Cortex of kidney (tissue), 1 donor: ENCODE data around the gene BHLHE40.
"Not testable (repeated sequence)": the region's sequence is repeated elsewhere in the genome, so short reads cannot be mapped to it uniquely, and the experiment has no call there.

Source experiments
- DNase-seq: peaks from one replicate; lab custom pipeline; 2025; lab: John Stamatoyannopoulos, UW

Gene BHLHE40

GRCh38 chr3:4961865-4962264, 17.4 kb upstream of the BHLHE40 start:
- DNase-seq = not testable (repeated sequence)

DNA sequence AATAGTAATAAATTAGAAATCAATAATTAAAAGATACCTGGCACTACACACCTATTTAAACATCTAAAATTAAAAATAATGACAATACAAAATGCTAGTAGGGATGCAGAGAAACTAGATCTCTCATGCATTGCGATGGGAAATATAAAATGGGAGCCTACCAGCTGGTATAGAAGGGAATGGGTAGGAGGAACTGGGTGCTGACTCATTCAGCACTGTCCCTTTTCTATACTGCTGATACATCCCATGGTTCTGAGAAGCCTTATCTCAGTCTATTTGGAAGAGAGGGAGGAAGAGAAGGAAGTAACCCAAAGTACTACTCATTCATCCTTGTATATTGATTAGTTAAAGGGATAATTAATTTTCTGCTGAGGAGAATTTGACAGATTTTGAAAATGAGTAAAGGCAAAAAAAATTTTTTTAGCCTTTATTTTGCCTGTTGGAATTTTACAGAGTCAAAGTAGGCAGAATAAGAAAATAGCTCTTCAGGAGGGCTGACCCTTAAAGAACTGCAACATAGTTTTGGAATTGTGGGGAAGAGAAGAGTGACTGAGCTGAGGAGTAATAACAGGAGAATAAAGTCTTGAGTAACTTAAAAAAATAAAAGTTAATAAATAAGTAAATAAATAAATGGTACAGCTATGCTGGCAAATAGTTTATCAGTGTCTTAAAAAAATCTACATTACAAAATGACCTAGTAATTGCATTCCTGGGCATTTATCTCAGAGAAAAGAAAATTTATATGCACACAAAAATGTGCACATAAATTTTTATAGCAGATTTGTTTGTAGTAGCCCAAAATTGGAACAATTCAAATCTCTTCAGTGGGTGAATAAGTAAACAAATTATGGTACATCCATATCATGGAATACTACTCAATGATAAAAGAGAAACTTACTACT, 15.3 kb upstream of the BHLHE40 start:
- no peak for DNase-seq

DNA sequence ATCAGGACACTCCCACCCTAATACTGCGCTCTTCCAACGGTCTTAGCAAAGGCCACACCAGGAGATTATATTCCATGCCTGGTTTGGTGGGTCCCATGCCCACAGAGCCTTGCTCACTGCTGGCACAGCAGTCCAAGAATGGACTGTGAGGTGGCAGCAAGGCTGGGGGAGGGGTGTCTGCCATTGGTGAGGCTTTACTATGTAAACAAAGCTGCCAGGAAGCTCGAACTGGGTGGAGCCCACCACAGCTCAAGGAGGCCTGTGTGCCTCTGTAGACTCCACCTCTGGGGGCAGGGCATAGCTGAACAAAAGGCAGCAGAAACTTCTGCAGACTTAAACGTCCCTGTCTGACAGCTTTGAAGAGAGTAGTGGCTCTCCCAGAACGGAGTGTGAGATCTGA, 13.2 kb upstream of the BHLHE40 start:
- DNase-seq = not testable (repeated sequence)

DNA sequence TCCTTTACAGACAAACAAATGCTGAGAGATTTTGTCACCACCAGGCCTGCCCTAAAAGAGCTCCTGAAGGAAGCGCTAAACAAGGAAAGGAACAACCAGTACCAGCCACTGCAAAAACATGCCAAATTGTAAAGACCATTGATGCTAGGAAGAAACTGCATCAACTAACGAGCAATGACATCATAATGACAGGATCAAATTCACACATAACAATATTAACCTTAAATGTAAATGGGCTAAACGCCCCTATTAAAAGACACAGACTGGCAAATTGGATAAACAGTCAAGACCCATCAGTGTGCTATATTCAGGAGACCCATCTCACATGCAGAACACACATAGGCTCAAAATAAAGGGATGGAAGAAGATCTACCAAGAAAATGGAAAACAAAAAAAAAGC, 11.6 kb upstream of the BHLHE40 start:
- not testable (repeated sequence) for DNase-seq

DNA sequence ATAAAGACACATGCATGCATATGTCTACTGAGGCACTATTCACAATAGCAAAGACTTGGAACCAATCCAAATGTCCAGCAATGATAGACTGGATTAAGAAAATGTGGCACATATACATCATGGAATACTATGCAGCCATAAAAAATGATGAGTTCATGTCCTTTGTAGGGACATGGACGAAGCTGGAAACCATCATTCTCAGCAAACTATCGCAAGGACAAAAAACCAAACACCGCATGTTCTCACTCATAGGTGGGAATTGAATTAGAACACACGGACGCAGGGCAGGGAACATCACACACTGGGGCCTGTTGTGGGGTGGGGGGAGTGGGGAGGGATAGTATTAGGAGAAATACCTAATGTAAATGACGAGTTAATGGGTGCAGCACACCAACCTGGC, 7.8 kb upstream of the BHLHE40 start:
- not testable (repeated sequence) for DNase-seq

DNA sequence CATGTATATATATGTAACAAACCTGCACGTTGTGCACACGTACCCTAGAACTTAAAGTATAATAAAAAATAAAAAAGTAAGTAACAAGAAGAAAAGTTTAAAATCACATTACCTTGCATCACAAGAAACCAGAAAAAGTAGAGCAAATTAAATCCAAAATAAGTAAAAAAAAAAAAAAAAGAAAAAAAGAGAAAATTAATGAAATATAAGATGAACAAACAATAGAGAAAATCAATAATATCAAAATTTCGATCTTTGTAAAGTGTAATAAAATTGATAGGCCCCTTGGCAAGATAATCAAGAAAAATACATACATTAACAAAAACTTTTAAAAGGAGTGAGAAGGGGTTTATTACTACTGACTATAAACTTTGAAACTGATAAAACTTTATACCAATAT, 7.4 kb upstream of the BHLHE40 start:
- no peak for DNase-seq

DNA sequence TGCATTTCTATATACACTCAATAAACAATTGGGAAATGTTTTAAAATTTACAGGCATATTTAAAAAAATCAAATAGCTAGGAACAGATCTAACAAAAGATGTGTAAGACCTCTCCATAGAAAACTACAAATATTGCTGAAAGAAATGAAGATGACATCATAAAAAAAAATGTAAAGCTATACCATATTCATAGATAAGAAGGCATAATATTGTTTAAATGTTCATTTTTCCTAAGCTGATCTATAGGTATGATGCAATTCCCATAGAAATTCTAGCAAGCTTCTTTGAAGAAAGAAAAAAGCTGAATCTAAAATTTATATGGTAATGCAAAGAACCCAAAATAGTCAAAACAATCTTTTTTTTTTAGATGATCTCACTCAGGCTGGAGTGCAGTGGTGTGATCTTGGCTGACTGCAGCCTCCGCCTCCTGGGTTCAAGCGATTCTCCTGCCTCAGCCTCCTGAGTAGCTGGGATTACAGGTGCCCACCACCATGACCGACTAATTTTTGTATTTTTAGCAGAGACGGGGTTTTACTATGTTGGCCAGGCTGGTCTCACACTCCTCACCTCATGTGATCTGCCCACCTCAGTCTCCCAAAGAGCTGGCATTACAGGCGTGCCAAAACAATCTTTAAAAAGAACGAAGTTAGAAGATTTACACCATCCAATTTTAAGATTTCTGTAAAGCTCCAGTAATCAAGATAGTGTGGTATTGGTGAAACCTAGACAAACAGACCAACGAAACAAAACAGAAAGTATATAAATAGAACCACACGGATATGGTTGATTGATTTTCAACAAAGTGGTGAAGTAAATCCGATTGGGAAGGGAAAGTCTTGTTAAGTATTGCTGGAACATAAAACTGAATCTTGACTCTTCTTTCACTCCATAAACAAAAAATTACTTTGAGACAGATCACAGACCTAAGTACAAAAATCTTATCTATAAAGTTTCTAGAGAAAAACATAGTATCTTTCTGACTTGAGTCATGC, 6.3 kb upstream of the BHLHE40 start:
- DNase-seq = no peak

GRCh38 chr3:4974154-4974553, 5.1 kb upstream of the BHLHE40 start:
- no peak for DNase-seq

DNA sequence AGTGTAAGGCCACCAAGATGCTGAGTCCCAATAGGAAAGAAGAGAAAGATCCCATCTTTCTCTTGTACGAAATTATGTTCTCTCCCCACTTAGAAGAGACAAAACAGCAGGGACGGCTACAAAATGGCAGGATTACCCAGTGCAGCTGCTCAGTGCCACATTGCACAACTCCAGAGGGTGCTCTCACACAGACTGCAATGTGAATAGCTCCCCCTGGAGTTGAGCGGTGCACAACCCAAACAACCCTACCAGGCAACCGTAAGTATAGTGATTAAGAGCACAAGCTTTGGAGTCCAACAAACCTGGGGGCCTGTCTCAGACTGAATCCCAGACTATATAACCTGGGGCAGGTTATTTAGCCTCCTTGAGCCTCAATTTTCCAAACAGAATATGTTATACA, 3.1 kb upstream of the BHLHE40 start:
- DNase-seq = no peak

GRCh38 chr3:4977001-4977852, 2.0 kb upstream of the BHLHE40 start:
- no peak for DNase-seq

DNA sequence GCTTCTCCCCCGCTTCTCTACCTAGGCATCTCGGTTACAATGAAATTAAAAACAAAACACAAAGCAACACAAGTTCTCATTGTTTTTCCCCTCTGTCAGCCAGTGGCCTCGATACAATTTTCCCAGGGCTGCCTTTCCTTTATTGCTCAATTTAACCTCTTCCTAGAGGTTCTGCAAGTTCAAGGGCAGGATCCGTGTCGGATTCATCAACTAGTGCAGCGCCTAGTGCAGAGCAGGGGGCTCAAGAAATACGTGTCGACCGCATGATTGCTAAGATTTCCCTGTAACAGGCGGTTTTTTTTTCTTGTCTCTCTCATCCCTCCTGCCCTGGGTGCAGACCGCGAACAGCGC, 1.4 kb upstream of the BHLHE40 start:
- no peak for DNase-seq

- DNase-seq = peak; percentile 100
Measured at GRCh38 chr3:4978204-4978965, 852 bp upstream of the BHLHE40 start.

DNA sequence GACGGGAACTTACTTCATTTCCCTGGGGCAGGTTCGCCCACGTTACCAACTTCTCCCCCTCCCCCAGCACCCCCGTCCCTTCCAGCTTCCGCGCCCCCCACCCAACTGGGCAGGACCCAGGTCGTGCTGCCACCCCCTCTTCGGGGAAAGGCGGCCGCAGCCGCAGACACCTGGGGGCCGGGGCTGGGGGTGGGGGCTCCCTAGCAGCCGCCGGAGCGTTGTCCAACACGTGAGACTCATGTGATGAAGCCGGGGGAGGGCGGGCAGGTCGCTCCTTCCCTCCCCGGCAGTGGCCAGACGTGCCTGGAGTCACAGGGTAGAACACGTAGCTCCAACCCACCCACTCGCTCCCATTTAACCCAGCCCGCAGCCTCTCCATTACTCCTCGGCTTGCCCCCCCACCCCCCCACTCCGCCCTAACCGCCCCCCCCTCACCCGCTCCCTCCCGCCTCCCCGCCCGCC, 240 bp upstream of the BHLHE40 start:
- DNase-seq = no peak

GRCh38 chr3:4980229-4981203, 1.3 kb downstream of the BHLHE40 start:
- no peak for DNase-seq

DNA sequence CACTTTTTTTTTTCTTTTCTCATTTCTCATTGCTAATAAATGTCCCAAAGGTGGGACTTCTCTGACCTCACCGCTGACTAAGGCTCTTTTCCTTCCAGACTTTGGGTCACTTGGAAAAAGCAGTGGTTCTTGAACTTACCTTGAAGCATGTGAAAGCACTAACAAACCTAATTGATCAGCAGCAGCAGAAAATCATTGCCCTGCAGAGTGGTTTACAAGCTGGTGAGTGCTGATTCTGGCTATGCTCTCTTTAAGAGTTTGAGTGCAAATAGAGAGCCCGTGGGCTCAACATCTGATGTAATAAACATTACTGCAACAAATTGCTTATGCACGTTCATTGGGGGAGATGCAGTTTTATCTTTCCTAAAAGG, 2.0 kb downstream of the BHLHE40 start:
- no peak for DNase-seq

DNA sequence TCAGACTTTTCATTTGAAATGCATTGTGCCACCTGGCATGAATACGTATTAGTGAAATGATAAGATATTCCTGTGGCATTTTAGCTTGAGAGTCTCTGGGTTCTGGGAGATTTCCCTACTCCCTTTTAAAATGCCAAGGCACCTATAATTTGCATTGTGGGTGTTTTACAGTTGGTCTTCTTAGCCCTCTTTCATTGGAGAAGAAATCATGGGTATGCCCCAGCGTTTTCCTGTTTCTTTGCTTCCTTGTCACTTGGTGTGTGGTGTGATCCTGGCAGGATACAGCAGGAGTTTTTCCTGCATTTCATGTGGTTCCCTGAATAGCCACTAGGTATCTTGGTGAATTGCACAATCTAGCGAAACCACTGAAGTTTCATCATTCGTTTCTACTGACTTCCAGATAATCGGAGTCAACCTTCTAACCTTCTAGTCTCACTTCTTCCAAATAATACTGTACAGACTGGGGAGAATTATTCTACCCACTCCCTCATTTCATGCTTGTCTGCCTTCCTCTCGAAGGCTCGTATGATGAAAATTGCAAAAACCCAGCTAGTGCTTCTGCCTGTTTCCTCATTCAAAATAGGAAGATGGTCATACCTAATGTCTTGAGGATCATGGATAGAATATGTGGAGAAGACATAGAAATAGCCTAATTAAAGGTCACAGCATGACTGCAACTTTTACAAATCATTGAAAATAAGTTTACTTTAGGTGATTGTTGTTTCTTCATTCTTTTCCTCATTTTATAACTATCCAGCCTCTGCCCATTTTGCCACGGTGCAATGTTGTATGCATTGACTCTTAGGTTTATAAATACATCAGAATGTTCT, 2.6 kb downstream of the BHLHE40 start:
- DNase-seq = no peak

DNA sequence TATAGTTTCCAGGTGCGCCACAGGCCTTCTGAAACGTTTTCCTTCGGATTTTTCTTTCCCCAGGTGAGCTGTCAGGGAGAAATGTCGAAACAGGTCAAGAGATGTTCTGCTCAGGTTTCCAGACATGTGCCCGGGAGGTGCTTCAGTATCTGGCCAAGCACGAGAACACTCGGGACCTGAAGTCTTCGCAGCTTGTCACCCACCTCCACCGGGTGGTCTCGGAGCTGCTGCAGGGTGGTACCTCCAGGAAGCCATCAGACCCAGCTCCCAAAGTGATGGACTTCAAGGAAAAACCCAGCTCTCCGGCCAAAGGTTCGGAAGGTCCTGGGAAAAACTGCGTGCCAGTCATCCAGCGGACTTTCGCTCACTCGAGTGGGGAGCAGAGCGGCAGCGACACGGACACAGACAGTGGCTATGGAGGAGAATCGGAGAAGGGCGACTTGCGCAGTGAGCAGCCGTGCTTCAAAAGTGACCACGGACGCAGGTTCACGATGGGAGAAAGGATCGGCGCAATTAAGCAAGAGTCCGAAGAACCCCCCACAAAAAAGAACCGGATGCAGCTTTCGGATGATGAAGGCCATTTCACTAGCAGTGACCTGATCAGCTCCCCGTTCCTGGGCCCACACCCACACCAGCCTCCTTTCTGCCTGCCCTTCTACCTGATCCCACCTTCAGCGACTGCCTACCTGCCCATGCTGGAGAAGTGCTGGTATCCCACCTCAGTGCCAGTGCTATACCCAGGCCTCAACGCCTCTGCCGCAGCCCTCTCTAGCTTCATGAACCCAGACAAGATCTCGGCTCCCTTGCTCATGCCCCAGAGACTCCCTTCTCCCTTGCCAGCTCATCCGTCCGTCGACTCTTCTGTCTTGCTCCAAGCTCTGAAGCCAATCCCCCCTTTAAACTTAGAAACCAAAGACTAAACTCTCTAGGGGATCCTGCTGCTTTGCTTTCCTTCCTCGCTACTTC, 3.8 kb downstream of the BHLHE40 start:
- no peak for DNase-seq
